HEK293T (cell line): ENCODE results near the gene BCCIP.

Source experiments
- CTCF ChIA-PET: fragments of 350-600 bp; formaldehyde crosslinking; extraction: SDS; loops from one replicate; lab custom pipeline; 2021; ENCODE audit warnings: antibody characterized with exemption, inconsistent platforms; lab: Yijun Ruan, JAX
- POLR2A ChIA-PET: fragments of 350-600 bp; formaldehyde crosslinking; extraction: SDS; loops from one replicate; lab custom pipeline; 2020; ENCODE audit warnings: antibody characterized with exemption, inconsistent platforms; lab: Yijun Ruan, JAX
- DNase-seq: peaks from one replicate; pipeline ENCODE4 v3.0.0; 2012; ENCODE audit warnings: mixed read lengths; ENCODE audit errors: extremely low spot score
- ARNT ChIP-seq: fragments of 450-650 bp; IDR thresholded peaks from 2 replicates; pipeline ENCODE4 v1.6.1; 2017; ENCODE audit warnings: mild to moderate bottlenecking
- BHLHE40 ChIP-seq: fragments of 450-650 bp; IDR thresholded peaks from 2 replicates; pipeline ENCODE4 v1.6.1; 2016; ENCODE audit warnings: mild to moderate bottlenecking, moderate library complexity, borderline replicate concordance
- CTBP1 ChIP-seq: fragments of 450-650 bp; IDR thresholded peaks from 2 replicates; pipeline ENCODE4 v1.6.1; 2016; ENCODE audit warnings: borderline replicate concordance
- ELF4 ChIP-seq: fragments of 450-650 bp; IDR thresholded peaks from 2 replicates; pipeline ENCODE4 v1.6.1; 2017; ENCODE audit warnings: antibody characterized with exemption
- FOXA1 ChIP-seq: fragments of 450-650 bp; IDR thresholded peaks from 2 replicates; pipeline ENCODE4 v1.6.1; 2016; ENCODE audit warnings: mild to moderate bottlenecking
- FOXK2 ChIP-seq: fragments of 450-650 bp; IDR thresholded peaks from 2 replicates; pipeline ENCODE4 v1.6.1; 2016; ENCODE audit warnings: mild to moderate bottlenecking
- FOXM1 ChIP-seq: fragments of 450-650 bp; IDR thresholded peaks from 2 replicates; pipeline ENCODE4 v1.6.1; 2017; ENCODE audit warnings: mild to moderate bottlenecking, borderline replicate concordance
- HDGF ChIP-seq: fragments of 450-650 bp; IDR thresholded peaks from 2 replicates; pipeline ENCODE4 v1.6.1; 2017; ENCODE audit warnings: antibody characterized with exemption, borderline replicate concordance
- L3MBTL2 ChIP-seq: fragments of 450-650 bp; conservative IDR thresholded peaks from 2 replicates; pipeline ENCODE4 v1.6.1; 2016; ENCODE audit warnings: mild to moderate bottlenecking
- LEF1 ChIP-seq: fragments of 450-650 bp; IDR thresholded peaks from 2 replicates; pipeline ENCODE4 v1.6.1; 2017; ENCODE audit warnings: mild to moderate bottlenecking, borderline replicate concordance
- NFRKB ChIP-seq: fragments of 450-650 bp; IDR thresholded peaks from 2 replicates; pipeline ENCODE4 v1.6.1; 2016; ENCODE audit warnings: mild to moderate bottlenecking, moderate library complexity
- SP1 ChIP-seq: fragments of 450-650 bp; IDR thresholded peaks from 2 replicates; pipeline ENCODE4 v1.6.1; 2017
- SUZ12 ChIP-seq: fragments of 450-650 bp; IDR thresholded peaks from 2 replicates; pipeline ENCODE4 v1.6.1; 2016; ENCODE audit warnings: mild to moderate bottlenecking
- TARDBP ChIP-seq: fragments of 450-650 bp; IDR thresholded peaks from 2 replicates; pipeline ENCODE4 v1.6.1; 2016
- ZNF384 ChIP-seq: fragments of 450-650 bp; IDR thresholded peaks from 2 replicates; pipeline ENCODE4 v1.6.1; 2016
- TF ChIP-seq, protein P1 (sequence below): fragments of 450-650 bp; IDR thresholded peaks from 2 replicates; pipeline ENCODE4 v1.6.1; 2016

The BCCIP gene

DNA sequence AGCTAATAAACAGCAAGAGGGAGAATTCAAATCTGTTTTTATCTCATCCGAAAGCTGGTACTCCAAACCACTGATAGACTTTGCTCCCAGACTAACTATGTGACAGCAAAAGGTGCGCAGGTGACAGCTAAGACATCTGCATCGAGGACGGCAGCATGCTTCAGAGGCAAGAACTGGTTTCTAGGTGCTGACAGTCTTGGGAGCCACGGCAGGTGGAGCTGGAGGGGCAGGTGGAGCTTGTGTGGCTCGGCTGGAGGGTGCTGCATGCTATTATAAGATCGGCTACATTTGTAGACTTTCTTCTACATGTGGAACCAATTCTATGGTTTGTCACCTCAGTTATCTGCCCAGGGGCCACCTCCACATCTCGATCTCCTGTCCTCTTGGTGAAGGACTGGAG is 25.9 kb upstream of the BCCIP start:
- ChIA-PET POLR2A (no interaction called here), CTCF (no interaction called here)

DNA sequence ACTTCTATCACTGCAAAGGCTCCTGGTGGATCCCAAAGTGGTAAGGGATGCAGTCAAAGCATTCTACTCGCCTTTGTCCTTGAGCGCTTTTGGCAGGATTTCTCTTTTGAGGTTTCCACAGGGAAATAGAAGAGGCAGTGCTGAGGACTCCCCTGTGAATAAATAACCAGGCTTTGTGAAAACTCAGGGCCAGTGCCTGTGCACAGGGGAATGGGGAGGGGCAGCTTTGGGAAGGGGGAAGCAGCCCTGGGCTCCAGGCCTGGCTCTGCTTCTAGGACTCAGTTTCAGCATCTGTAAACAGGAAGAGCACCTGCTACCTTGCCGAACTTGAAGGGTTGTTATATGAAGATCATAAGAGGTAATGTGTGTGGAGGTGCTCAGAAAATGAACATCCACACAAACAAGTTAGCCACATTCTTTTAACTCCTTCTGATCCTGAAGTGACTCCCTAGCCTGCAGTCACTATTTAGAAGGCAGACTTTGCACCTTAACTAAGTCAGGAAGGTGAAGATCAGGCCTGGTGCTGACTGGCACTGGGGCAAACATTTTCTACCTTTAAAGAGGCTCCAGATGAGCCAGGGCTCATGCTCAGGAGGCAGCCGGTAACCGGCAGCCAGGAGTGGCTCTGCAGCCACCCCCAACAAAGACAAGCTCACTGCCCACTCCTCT is 25.2 kb upstream of the BCCIP start:
- DNase-seq = no peak
- CTCF ChIA-PET = no interaction called here

More for the DNA sequence above, 25.9 kb upstream of the BCCIP start:
- no peak for DNase-seq
- TF ChIP-seq ARNT (no peak), FOXA1 (no peak), CTBP1 (no peak), ZNF384 (no peak), ELF4 (no peak), LEF1 (no peak), L3MBTL2 (no peak), TARDBP (no peak), BHLHE40 (no peak), FOXM1 (no peak), SP1 (no peak), SUZ12 (no peak), HDGF (no peak), FOXK2 (no peak), NFRKB (no peak)
- TF ChIP-seq, protein P1, sequence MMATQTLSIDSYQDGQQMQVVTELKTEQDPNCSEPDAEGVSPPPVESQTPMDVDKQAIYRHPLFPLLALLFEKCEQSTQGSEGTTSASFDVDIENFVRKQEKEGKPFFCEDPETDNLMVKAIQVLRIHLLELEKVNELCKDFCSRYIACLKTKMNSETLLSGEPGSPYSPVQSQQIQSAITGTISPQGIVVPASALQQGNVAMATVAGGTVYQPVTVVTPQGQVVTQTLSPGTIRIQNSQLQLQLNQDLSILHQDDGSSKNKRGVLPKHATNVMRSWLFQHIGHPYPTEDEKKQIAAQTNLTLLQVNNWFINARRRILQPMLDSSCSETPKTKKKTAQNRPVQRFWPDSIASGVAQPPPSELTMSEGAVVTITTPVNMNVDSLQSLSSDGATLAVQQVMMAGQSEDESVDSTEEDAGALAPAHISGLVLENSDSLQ = no peak

DNA sequence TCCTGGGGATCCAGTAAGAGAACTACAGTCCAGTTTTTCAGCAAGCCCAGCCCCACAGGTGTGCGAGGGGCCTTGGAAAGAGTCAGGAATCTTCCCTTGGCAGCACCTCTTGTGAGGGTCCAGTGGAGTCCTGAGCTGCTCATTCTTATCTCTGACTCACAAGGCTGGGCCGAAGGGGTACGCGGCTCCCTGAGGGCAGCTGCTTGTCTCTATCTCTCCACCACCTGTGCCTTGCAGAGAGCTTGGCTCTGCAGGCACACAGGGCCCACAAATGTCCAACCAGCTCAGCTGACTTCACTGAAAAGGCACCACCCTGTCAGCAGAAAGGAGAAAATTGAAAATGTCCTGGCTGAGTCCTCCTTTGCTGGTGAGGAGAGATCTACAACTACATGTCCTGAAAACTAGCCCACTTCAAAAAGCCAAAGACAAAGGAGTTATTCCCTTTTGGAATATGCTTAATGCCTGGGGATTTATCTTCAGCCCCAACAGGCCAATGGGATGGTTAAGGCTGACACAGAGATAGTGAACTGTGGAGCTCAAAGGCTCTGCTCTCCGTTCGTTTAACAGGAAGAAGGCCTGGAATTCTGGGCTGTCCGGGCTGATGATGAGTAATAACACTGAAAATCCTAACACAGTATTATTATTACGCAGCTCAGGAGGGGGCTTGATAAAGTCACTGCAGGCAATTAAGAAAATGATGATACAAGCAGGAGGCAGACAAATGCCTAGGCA is 23.7 kb upstream of the BCCIP start:
- CTCF ChIA-PET = no interaction called here
- no peak for DNase-seq

More for the DNA sequence above, 25.2 kb upstream of the BCCIP start:
- TF ChIP-seq CTBP1 (no peak), HDGF (no peak), ARNT (no peak)
- POLR2A ChIA-PET = no interaction called here

DNA sequence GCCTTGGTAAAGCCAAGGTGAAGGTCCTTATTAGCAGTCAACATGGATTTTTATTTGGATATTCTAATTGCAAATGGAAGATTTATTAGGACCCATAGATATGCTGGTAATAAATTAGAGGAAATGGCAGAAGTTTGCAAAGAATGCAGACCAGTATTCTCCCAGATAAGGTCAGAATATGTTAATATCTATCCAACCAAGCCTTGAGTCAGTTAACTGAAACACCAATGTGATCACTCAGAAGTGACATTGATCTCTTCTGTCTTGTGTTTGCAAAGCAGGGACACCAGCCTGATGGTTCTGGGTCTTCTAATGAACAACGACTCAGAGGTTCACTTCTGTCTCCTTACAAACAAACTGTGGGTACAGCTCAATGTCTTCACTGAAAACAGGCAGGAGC is 21.8 kb upstream of the BCCIP start:
- CTCF ChIA-PET = no interaction called here
- POLR2A ChIA-PET = no interaction called here
- no peak for TF ChIP-seq SP1
- no peak for TF ChIP-seq TARDBP
- no peak for TF ChIP-seq L3MBTL2
- TF ChIP-seq CTBP1 = no peak
- no peak for TF ChIP-seq ZNF384
- no peak for TF ChIP-seq ELF4
- TF ChIP-seq FOXM1 = no peak
- no peak for TF ChIP-seq FOXA1
- TF ChIP-seq, protein P1 = no peak
- no peak for TF ChIP-seq FOXK2
- no peak for TF ChIP-seq BHLHE40
- no peak for TF ChIP-seq HDGF
- no peak for DNase-seq

More for the DNA sequence above, 23.7 kb upstream of the BCCIP start:
- TF ChIP-seq ARNT = no peak
- TF ChIP-seq FOXK2 = no peak
- TF ChIP-seq FOXA1 = no peak
- no peak for TF ChIP-seq LEF1
- TF ChIP-seq ELF4 = no peak
- no peak for TF ChIP-seq ZNF384
- TF ChIP-seq L3MBTL2 = no peak
- no peak for TF ChIP-seq FOXM1
- POLR2A ChIA-PET = no interaction called here

DNA sequence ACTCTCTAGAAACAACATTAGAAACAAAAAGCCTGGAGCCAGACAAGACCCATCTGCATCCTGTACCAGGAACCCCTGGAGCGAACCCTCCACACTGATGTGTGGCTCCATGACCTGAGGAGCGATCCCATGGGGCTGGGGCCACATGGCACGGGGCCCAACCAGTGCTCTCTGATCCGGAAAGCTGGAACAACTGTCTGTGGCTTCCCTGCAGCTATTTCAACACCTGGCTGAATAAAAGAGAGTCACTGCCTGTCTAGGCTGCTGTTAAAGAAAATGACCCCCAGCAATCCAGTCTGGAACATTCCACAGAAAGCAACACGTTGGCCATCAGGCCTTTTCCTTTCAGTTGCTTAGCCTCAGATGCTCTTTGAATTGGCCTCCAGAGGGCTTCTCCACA is 21.2 kb upstream of the BCCIP start:
- POLR2A ChIA-PET = no interaction called here
- no peak for TF ChIP-seq CTBP1
- no peak for TF ChIP-seq FOXM1
- TF ChIP-seq L3MBTL2 = no peak
- no peak for TF ChIP-seq ARNT
- no peak for TF ChIP-seq ZNF384
- no peak for TF ChIP-seq SP1
- CTCF ChIA-PET = interaction anchor here (0.6 kb wide), 1 partner anchor 1011 kb away, joined by 3 read pairs; no protein-coding TSS in a partner anchor
- DNase-seq = no peak

DNA sequence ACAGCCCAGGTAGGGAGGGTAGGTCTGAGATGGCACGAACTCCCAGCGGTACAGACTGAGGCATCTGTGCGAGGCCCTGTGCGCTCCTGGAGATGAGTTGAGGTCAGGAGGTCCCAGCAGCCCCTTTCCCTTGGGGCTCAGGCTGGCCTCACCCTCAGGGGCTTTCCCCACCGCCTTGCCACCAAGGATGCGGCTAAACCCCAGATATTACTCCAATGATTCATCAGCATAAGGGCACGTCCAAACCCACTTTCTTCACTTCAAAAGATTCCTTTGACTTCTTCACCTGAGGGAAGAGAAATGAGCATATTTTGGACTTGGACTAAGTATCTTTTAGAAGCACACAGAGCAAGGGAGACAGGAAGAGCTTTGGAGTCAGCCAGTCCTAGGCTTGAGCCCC is 20.6 kb upstream of the BCCIP start:
- ChIA-PET POLR2A (no interaction called here), CTCF (interaction anchor here (0.6 kb wide), 1 partner anchor 1011 kb away, joined by 3 read pairs; no protein-coding TSS in a partner anchor)
- no peak for DNase-seq

More for the DNA sequence above, 20.6 kb upstream of the BCCIP start:
- TF ChIP-seq FOXK2 (no peak), TARDBP (no peak), FOXM1 (no peak), L3MBTL2 (no peak), ZNF384 (no peak), NFRKB (no peak), ELF4 (no peak), SUZ12 (no peak), CTBP1 (no peak), SP1 (no peak), ARNT (no peak), BHLHE40 (no peak), HDGF (no peak), LEF1 (no peak)
- TF ChIP-seq, protein P1 = no peak
